Bone marrow (tissue), 2 donors: ENCODE data around the gene PAPPA2.
"Not testable (repeated sequence)": the region's sequence is repeated elsewhere in the genome, so short reads cannot be mapped to it uniquely, and the experiment has no call there.

ENCODE experiments used
- DNase-seq, 2 donors: peaks; one replicate each; lab custom pipeline; 2025; lab: John Stamatoyannopoulos, UW

Gene PAPPA2

GRCh38 chr1:176462674-176463378 lies at the start of gene PAPPA2:
PAPPA2 (plus strand) TSS chr1:176463175; CDS start chr1:176556323, 93,148 bp downstream.
- no peak for DNase-seq

GRCh38 chr1:176416777-176417176 lies 46.2 kb upstream of the PAPPA2 start:
- DNase-seq: no peak

- DNase-seq: not testable (repeated sequence)
Observed at GRCh38 chr1:176419608-176420007, 43.4 kb upstream of the PAPPA2 start.

- no peak for DNase-seq
Observed at GRCh38 chr1:176434234-176434633, 28.7 kb upstream of the PAPPA2 start.

GRCh38 chr1:176436251-176436650 lies 26.7 kb upstream of the PAPPA2 start:
- no peak for DNase-seq

GRCh38 chr1:176440176-176440575 lies 22.8 kb upstream of the PAPPA2 start:
- no peak for DNase-seq

GRCh38 chr1:176444286-176444685 lies 18.7 kb upstream of the PAPPA2 start:
- no peak for DNase-seq

- DNase-seq: no peak
Observed at GRCh38 chr1:176445402-176445801, 17.6 kb upstream of the PAPPA2 start.

- no peak for DNase-seq
Observed at GRCh38 chr1:176448340-176448739, 14.6 kb upstream of the PAPPA2 start.

GRCh38 chr1:176450526-176450925 lies 12.4 kb upstream of the PAPPA2 start:
- DNase-seq: no peak

GRCh38 chr1:176451741-176452140 lies 11.2 kb upstream of the PAPPA2 start:
- not testable (repeated sequence) for DNase-seq

GRCh38 chr1:176456795-176457194 lies 6.2 kb upstream of the PAPPA2 start:
- no peak for DNase-seq

- no peak for DNase-seq
Observed at GRCh38 chr1:176460544-176461336, 2.2 kb upstream of the PAPPA2 start.

GRCh38 chr1:176461576-176461975 lies 1.4 kb upstream of the PAPPA2 start:
- DNase-seq: no peak

GRCh38 chr1:176466514-176466913 lies 3.5 kb downstream of the PAPPA2 start:
- DNase-seq: no peak

GRCh38 chr1:176469450-176470010 lies 6.6 kb downstream of the PAPPA2 start:
- DNase-seq: no peak

GRCh38 chr1:176471338-176472121 lies 8.6 kb downstream of the PAPPA2 start:
- DNase-seq: no peak

GRCh38 chr1:176479971-176480370 lies 17.0 kb downstream of the PAPPA2 start:
- DNase-seq: no peak

GRCh38 chr1:176480750-176481149 lies 17.8 kb downstream of the PAPPA2 start:
- no peak for DNase-seq

- DNase-seq: no peak
Observed at GRCh38 chr1:176485083-176485482, 22.1 kb downstream of the PAPPA2 start.

GRCh38 chr1:176494436-176494835 lies 31.5 kb downstream of the PAPPA2 start:
- no peak for DNase-seq

- no peak for DNase-seq
Observed at GRCh38 chr1:176499671-176500070, 36.7 kb downstream of the PAPPA2 start.
